Tibial artery (tissue), 4 donors: ENCODE measurements around the gene ALDH1L2.

ENCODE experiments used
- DNase-seq, 2 donors: peaks; one replicate each; pipeline ENCODE4 v3.0.0-alpha.2; 2019
- H3K27ac ChIP-seq, 2 donors: fragments of 200-600 bp; sonication (generic) in 1 of 2; 1 replicate in 1 of 2; 2 replicates in 1 of 2; pipeline ENCODE4 v1.5.1; 2018 to 2019; ENCODE audit warnings: mild to moderate bottlenecking in 1 of 2
- H3K27me3 ChIP-seq, 2 donors: fragments of 200-600 bp; sonication (generic) in 1 of 2; one replicate each; pipeline versions ENCODE4 v1.5.1 to v1.6.0; 2016 to 2019
- H3K36me3 ChIP-seq, 3 donors: fragments of 200-600 bp; sonication (generic) in 2 of 3; one replicate each; pipeline ENCODE4 v1.5.1; 2016 to 2019; ENCODE audit warnings: mild to moderate bottlenecking in 2 of 3
- H3K4me1 ChIP-seq, 4 donors: fragments of 200-600 bp; sonication (generic) in 2 of 4; 1 replicate in 3 of 4; 2 replicates in 1 of 4; pipeline ENCODE4 v1.5.1; 2016 to 2019
- H3K4me3 ChIP-seq, 2 donors: fragments of 200-600 bp; sonication (generic) in 1 of 2; 1 replicate in 1 of 2; 2 replicates in 1 of 2; pipeline ENCODE4 v1.5.1; 2018 to 2019; ENCODE audit warnings: mild to moderate bottlenecking in 2 of 2
- H3K9me3 ChIP-seq, 3 donors: fragments of 200-600 bp; sonication (generic) in 1 of 3; one replicate each; pipeline ENCODE4 v1.5.1; 2016 to 2019
- CTCF ChIP-seq, 2 experiments: fragments of 200-600 bp in 1 of 2; fragments of 450-650 bp in 1 of 2; IDR thresholded peaks; one replicate each; pipeline ENCODE4 v1.5.1; 2017 to 2019; ENCODE audit warnings: antibody characterized with exemption in 2 of 2, mild to moderate bottlenecking in 1 of 2, moderate library complexity in 1 of 2
- intact Hi-C: fragments of 100-400 bp; cut with DNase I; formaldehyde crosslinking; loops from one replicate; pipeline ENCODE4 v1.15.0; 2023; ENCODE audit warnings: low total_unique reads

The ALDH1L2 gene

GRCh38 chr12:105083031-105083430 lies 1.2 kb downstream of the ALDH1L2 start:
- Histone ChIP-seq H3K4me1 (peaks cover 0 to 22% (median 8%) of the 10 kb centered on the region in 4 donors), H3K9me3 (no peaks in the 10 kb centered on the region), H3K4me3 (peak overlapping the region; percentile 60 to 84), H3K27ac (peak overlapping the region; percentile 65 to 76), H3K36me3 (no peaks in the 10 kb centered on the region), H3K27me3 (no peaks in the 10 kb centered on the region)
- no peak for TF ChIP-seq CTCF (IDR thresholded peaks at IDR 0.05)
- DNase-seq = no peak
- intact Hi-C loops = no loop called here

- H3K4me1 ChIP-seq = peaks cover 0 to 33% (median 15%) of the 10 kb centered on the region in 4 donors
- H3K36me3 ChIP-seq = peaks cover 0 to 1% (median 0%) of the 10 kb centered on the region in 3 donors
- no peak overlapping the region for H3K4me3 ChIP-seq
- DNase-seq = no peak
- intact Hi-C loops = no loop called here
- H3K9me3 ChIP-seq = no peaks in the 10 kb centered on the region
- H3K27me3 ChIP-seq = no peaks in the 10 kb centered on the region
- no peak overlapping the region for H3K27ac ChIP-seq
- no peak for TF ChIP-seq CTCF (IDR thresholded peaks at IDR 0.05)
These were observed 5.3 kb downstream of the ALDH1L2 start for GRCh38 chr12:105078712-105079570.

- peaks cover 0 to 13% (median 0%) of the 10 kb centered on the region in 3 donors for H3K36me3 ChIP-seq
- intact Hi-C loops = no loop called here
- no peaks in the 10 kb centered on the region for H3K27me3 ChIP-seq
- peak overlapping the region; percentile 16 to 20 for H3K27ac ChIP-seq
- TF ChIP-seq CTCF (IDR thresholded peaks at IDR 0.05) = no peak
- H3K4me1 ChIP-seq = peaks cover 0 to 25% (median 6%) of the 10 kb centered on the region in 4 donors
- peak in 1 of 2 donors; percentile 28 for DNase-seq
- no peaks in the 10 kb centered on the region for H3K9me3 ChIP-seq
- no peak overlapping the region for H3K4me3 ChIP-seq
These were observed 6.8 kb downstream of the ALDH1L2 start for GRCh38 chr12:105077435-105077834.

- H3K27ac ChIP-seq = peak overlapping the region in 1 of 2 donors; percentile 20
- no peak overlapping the region for H3K4me3 ChIP-seq
- H3K27me3 ChIP-seq = no peaks in the 10 kb centered on the region
- intact Hi-C loops = no loop called here
- peaks cover 0 to 25% (median 6%) of the 10 kb centered on the region in 4 donors for H3K4me1 ChIP-seq
- peaks cover 0 to 15% (median 0%) of the 10 kb centered on the region in 3 donors for H3K36me3 ChIP-seq
- no peaks in the 10 kb centered on the region for H3K9me3 ChIP-seq
- no peak for DNase-seq
- no peak for TF ChIP-seq CTCF (IDR thresholded peaks at IDR 0.05)
These were observed 7.3 kb downstream of the ALDH1L2 start for GRCh38 chr12:105076913-105077312.

GRCh38 chr12:105076098-105076497 lies 8.2 kb downstream of the ALDH1L2 start:
- Histone ChIP-seq H3K4me1 (peaks cover 0 to 25% (median 6%) of the 10 kb centered on the region in 4 donors), H3K27ac (no peak overlapping the region), H3K9me3 (no peaks in the 10 kb centered on the region), H3K4me3 (no peak overlapping the region), H3K36me3 (peaks cover 0 to 15% (median 0%) of the 10 kb centered on the region in 3 donors), H3K27me3 (no peaks in the 10 kb centered on the region)
- intact Hi-C loops = no loop called here
- no peak for DNase-seq
- no peak for TF ChIP-seq CTCF (IDR thresholded peaks at IDR 0.05)
